ENCODE measurements around the gene ZNF785. TPM values are rescaled to one million over a fixed set of nuclear protein-coding genes. Genes with fewer than 3 reads are reported as not detected.

The ZNF785 gene
- total and polyA plus RNA-seq, 2 of the 13 experiments (the other 11 are each of a cell fraction or from before 2014, with no cell fraction given) = 0.01 TPM; not detected in 1

DNA sequence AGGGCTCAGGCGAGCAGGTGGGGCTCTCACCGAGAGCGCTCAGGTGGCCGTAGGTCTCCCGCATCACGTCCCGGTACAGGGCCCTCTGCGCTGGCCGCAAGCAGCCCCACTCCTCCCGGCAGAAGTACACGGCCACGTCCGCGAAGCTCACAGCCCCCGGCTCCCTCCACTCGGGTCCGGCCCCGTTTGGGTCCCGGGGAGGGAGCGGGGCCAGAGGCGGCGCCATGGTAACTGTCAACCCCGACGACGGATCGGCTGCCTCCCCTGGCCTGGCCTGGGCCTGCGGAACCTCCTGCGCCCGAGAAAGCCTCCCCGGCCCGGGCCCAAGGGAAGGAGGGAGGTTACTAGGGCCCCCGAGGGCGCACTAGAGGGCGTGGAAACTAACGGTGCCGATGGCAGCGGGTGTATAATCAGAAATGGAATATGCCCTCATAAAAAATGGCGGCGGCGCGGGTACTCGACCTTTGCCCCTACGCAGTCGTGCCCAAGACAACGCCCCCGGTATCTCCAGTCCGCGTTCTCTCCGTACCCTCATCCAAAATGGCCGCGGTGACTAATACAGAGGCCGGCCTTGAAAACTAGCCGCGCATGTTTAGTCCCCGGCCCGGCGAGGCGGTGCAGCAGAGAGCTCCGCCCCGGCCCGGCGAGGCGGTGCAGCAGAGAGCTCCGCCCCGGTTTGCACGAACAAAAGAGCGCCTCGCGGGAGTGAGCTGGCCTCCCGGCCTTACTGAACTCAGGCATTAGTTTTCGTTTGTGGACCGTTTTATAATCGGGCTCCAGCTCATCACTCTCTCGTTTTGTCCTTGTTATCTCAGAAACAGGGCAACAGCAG is 27.3 kb downstream of the ZNF785 start, which contains the start of gene ZNF764 (continued):
- TF ChIP-seq ZMYM4 (CRISPR knock-in tag; IDR thresholded peaks at IDR 0.05) (peak; percentile 76), PCBP2 (optimal IDR thresholded peaks at IDR 0.05; ENCODE audit: low read depth, low read length, poor library complexity, severe bottlenecking) (no peak), EHMT2 (IDR thresholded peaks at IDR 0.05; ENCODE audit: borderline replicate concordance, low read depth, low read length) (no peak), ATF1 (CRISPR knock-in tag; IDR thresholded peaks at IDR 0.05) (peak; percentile 79), EED (CRISPR knock-in tag; IDR thresholded peaks at IDR 0.05) (peak; percentile 74; the same call in 1 of the 2 replicates), NFE2L1 (CRISPR knock-in tag; IDR thresholded peaks at IDR 0.05; ENCODE audit: borderline replicate concordance) (no peak), ZSCAN20 (CRISPR knock-in tag; IDR thresholded peaks at IDR 0.05; ENCODE audit: borderline replicate concordance) (no peak), ARHGAP35 (CRISPR knock-in tag; IDR thresholded peaks at IDR 0.05; ENCODE audit: borderline replicate concordance) (peak; percentile 80; the same call in 1 of the 2 replicates), HOXA3 (CRISPR knock-in tag; IDR thresholded peaks at IDR 0.05) (peak; percentile 99), ZNF329 (CRISPR knock-in tag; IDR thresholded peaks at IDR 0.05; ENCODE audit: low read depth) (peak; percentile 55; the same call in 1 of the 2 replicates), ZNF17 (CRISPR knock-in tag; IDR thresholded peaks at IDR 0.05) (no peak), ZNF563 (CRISPR knock-in tag; IDR thresholded peaks at IDR 0.05) (peak; percentile 87), MXI1 (IDR thresholded peaks at IDR 0.05; ENCODE audit: borderline replicate concordance, low read depth, low read length) (peak; percentile 88; the same call in 2 of the 3 replicates), ZNF75D (CRISPR knock-in tag; IDR thresholded peaks at IDR 0.05; ENCODE audit: borderline replicate concordance) (no peak), ZSCAN29 (CRISPR knock-in tag; conservative IDR thresholded peaks at IDR 0.05) (peak; percentile 63; the same call in 1 of the 2 replicates), ZNF569 (CRISPR knock-in tag; IDR thresholded peaks at IDR 0.05; ENCODE audit: borderline replicate concordance) (0 out of 2 replicates have a peak, but pooled peaks have one; percentile 38)
- TF ChIP-seq, protein P1, sequence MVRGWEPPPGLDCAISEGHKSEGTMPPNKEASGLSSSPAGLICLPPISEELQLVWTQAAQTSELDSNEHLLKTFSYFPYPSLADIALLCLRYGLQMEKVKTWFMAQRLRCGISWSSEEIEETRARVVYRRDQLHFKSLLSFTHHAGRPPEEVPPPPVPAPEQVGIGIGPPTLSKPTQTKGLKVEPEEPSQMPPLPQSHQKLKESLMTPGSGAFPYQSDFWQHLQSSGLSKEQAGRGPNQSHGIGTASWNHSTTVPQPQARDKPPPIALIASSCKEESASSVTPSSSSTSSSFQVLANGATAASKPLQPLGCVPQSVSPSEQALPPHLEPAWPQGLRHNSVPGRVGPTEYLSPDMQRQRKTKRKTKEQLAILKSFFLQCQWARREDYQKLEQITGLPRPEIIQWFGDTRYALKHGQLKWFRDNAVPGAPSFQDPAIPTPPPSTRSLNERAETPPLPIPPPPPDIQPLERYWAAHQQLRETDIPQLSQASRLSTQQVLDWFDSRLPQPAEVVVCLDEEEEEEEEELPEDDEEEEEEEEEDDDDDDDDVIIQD (CRISPR knock-in tag; IDR thresholded peaks at IDR 0.05; ENCODE audit: low read depth) = peak; percentile 47; the same call in 1 of the 2 replicates
- TF ChIP-seq, protein P2, sequence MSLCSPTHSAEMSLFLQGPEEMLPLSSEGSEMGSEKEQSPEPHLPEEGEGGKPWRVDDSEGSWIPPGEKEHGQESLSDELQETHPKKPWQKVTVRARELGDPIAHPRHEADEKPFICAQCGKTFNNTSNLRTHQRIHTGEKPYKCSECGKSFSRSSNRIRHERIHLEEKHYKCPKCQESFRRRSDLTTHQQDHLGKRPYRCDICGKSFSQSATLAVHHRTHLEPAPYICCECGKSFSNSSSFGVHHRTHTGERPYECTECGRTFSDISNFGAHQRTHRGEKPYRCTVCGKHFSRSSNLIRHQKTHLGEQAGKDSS (CRISPR knock-in tag; IDR thresholded peaks at IDR 0.05; ENCODE audit: borderline replicate concordance, low read depth) = peak; percentile 62; the same call in 1 of the 2 replicates
- TF ChIP-seq, protein P3, sequence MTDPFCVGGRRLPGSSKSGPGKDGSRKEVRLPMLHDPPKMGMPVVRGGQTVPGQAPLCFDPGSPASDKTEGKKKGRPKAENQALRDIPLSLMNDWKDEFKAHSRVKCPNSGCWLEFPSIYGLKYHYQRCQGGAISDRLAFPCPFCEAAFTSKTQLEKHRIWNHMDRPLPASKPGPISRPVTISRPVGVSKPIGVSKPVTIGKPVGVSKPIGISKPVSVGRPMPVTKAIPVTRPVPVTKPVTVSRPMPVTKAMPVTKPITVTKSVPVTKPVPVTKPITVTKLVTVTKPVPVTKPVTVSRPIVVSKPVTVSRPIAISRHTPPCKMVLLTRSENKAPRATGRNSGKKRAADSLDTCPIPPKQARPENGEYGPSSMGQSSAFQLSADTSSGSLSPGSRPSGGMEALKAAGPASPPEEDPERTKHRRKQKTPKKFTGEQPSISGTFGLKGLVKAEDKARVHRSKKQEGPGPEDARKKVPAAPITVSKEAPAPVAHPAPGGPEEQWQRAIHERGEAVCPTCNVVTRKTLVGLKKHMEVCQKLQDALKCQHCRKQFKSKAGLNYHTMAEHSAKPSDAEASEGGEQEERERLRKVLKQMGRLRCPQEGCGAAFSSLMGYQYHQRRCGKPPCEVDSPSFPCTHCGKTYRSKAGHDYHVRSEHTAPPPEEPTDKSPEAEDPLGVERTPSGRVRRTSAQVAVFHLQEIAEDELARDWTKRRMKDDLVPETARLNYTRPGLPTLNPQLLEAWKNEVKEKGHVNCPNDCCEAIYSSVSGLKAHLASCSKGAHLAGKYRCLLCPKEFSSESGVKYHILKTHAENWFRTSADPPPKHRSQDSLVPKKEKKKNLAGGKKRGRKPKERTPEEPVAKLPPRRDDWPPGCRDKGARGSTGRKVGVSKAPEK (CRISPR knock-in tag; IDR thresholded peaks at IDR 0.05; ENCODE audit: borderline replicate concordance) = 0 out of 2 replicates have a peak, but pooled peaks have one; percentile 77
- TF ChIP-seq, protein P4, sequence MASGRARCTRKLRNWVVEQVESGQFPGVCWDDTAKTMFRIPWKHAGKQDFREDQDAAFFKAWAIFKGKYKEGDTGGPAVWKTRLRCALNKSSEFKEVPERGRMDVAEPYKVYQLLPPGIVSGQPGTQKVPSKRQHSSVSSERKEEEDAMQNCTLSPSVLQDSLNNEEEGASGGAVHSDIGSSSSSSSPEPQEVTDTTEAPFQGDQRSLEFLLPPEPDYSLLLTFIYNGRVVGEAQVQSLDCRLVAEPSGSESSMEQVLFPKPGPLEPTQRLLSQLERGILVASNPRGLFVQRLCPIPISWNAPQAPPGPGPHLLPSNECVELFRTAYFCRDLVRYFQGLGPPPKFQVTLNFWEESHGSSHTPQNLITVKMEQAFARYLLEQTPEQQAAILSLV (CRISPR knock-in tag; IDR thresholded peaks at IDR 0.05; ENCODE audit: borderline replicate concordance) = peak; percentile 65; the same call in 1 of the 2 replicates
